Body of pancreas (tissue), 4 donors: ENCODE data around the gene SAMD14. TPM values are rescaled to one million over a fixed set of nuclear protein-coding genes. Genes with fewer than 3 reads are reported as not detected.
A peak's percentile ranks its signal among the peaks of the same experiment; 100 is the strongest.

Experiments
- ATAC-seq: fragments of 150-250 bp; one replicate; pipeline ENCODE4 v1.9.1; 2016
- DNase-seq, 4 donors: peaks; one replicate each; pipeline ENCODE4 v3.0.0-alpha.2; 2019
- H3K27ac ChIP-seq, 4 donors: fragments of 200-600 bp; sonication (generic); 1 replicate in 3 of 4; 2 replicates in 1 of 4; pipeline versions ENCODE4 v1.5.1 to v1.6.1; 2016 to 2019; ENCODE audit warnings: mild to moderate bottlenecking in 1 of 4, mixed read lengths in 1 of 4, moderate library complexity in 1 of 4
- H3K27me3 ChIP-seq, 2 donors: fragments of 200-600 bp; sonication (generic); one replicate each; pipeline ENCODE4 v1.6.0; 2016; ENCODE audit warnings: mild to moderate bottlenecking in 1 of 2
- H3K36me3 ChIP-seq, 2 donors: fragments of 200-600 bp; sonication (generic); replicated peaks in 1 of 2; 2 replicates each; pipeline ENCODE4 v1.5.1; 2016; ENCODE audit warnings: low read depth in 2 of 2; ENCODE audit not compliant: insufficient read depth in 1 of 2
- H3K4me1 ChIP-seq: fragments of 200-600 bp; sonication (generic); one replicate; pipeline ENCODE4 v1.6.0; 2016
- H3K4me3 ChIP-seq, 2 donors: fragments of 200-600 bp; sonication (generic); 1 replicate in 1 of 2; 2 replicates in 1 of 2; pipeline ENCODE4 v1.5.1; 2016 to 2019
- H3K9me3 ChIP-seq, 3 donors: fragments of 200-600 bp; sonication (generic); 1 replicate in 2 of 3; 2 replicates in 1 of 3; pipeline ENCODE4 v1.5.1; 2016
- CTCF ChIP-seq, 7 experiments: fragments of 450-650 bp in 4 of 7; fragments of 200-600 bp in 3 of 7; sonication (generic) in 3 of 7; IDR thresholded peaks; one replicate each; pipeline ENCODE4 v1.5.1; 2016 to 2019; ENCODE audit warnings: antibody characterized with exemption in 7 of 7
- POLR2A ChIP-seq, 3 donors: fragments of 450-650 bp; IDR thresholded peaks; one replicate each; pipeline ENCODE4 v1.6.1; 2016; ENCODE audit warnings: antibody characterized with exemption in 3 of 3, mild to moderate bottlenecking in 2 of 3
- WGBS, 2 donors: methylation state at CpG; one replicate each; pipeline ENCODE4 v1.1.5; 2017; 5-methylcytosine and 5-hydroxymethylcytosine counted together
- intact Hi-C: fragments of 100-400 bp; cut with DNase I; formaldehyde crosslinking; loops from one replicate; pipeline ENCODE4 v1.15.1; 2023
- total RNA-seq, 2 donors: library from RNA; depleted of rRNA; stranded (reverse); fragments of >200 nt; gene quantifications; one replicate each; pipeline ENCODE4 v1.1.0, GENCODE V29; 2016

Gene SAMD14
- total RNA-seq, 2 donors from 2014 or later: not detected

- DNase-seq: no peak
- WGBS, 2 donors: 83 to 85% methylated on average over 6 to 15 of the region's 16 CpGs
Observed at GRCh38 chr17:50175035-50175807, 45.3 kb upstream of the SAMD14 start.

DNA sequence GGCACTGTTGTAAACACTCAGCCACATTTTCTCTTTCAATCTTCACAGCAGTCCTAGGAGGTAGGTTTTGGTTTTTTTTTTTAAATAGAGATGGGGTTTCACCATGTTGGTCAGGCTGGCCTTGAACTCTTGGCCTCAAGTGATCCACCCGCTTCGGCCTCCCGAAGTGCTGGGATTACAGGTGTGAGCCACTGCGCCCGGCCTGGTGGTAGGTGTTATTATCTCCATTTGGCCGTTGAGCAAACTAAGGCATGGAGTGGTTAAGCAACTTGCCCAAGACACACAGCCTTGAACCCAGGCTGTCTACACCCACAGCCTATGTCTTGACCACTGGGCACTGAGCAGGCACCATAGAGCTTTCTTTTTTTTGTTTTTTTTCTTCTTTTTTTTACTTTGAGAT lies 44.5 kb upstream of the SAMD14 start:
- TF ChIP-seq CTCF (IDR thresholded peaks at IDR 0.05) (no peak), POLR2A (IDR thresholded peaks at IDR 0.05) (no peak)
- Histone ChIP-seq H3K27ac (no peak overlapping the region), H3K4me3 (no peak overlapping the region), H3K9me3 (no peaks in the 10 kb centered on the region), H3K36me3 (no peaks in the 10 kb centered on the region), H3K4me1 (peaks cover 26% of the 10 kb centered on the region), H3K27me3 (no peaks in the 10 kb centered on the region)
- 64 to 69% methylated on average over 6 of the region's 6 CpGs for WGBS, 2 donors
- DNase-seq (no peak), ATAC-seq (no peak)
- intact Hi-C loops: no loop called here

More at GRCh38 chr17:50175035-50175807, 45.3 kb upstream of the SAMD14 start:
- no peak overlapping the region for H3K4me3 ChIP-seq
- no peak for ATAC-seq
- no peaks in the 10 kb centered on the region for H3K9me3 ChIP-seq
- H3K36me3 ChIP-seq: no peaks in the 10 kb centered on the region
- no peaks in the 10 kb centered on the region for H3K27me3 ChIP-seq
- peaks cover 26% of the 10 kb centered on the region for H3K4me1 ChIP-seq
- intact Hi-C loops: no loop called here
- H3K27ac ChIP-seq: no peak overlapping the region
- no peak for TF ChIP-seq CTCF (IDR thresholded peaks at IDR 0.05)
- TF ChIP-seq POLR2A (IDR thresholded peaks at IDR 0.05): no peak

DNA sequence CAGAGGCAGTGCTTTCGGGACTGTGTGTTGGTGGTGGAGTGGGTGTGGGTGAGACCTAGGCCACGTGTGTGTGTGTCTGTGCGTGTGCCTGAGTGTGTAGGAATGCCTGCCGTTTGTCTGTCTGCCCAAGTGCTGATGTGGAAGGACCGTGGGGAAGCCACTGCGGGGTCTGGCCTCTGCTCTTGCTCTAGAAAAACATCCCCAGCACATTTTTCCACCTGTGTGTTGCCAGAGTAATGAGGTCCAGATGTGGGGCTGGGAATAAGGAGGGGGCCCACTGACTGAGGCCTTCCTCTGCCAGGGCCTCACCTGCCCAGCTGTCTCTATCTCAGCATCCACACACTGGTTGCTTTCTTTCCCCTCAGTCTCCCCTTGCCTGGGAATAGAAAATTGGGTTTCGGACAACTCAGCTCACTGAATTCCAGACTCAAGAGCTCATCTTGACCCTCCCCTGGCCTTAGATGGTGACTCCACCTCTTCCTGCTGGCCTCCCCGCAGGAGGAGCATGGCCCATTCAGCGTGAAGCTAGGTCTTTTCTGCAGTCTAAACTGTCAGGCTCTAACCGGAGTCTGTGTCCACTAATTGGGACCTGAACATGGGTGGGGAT lies 43.5 kb upstream of the SAMD14 start:
- no peaks in the 10 kb centered on the region for H3K27me3 ChIP-seq
- H3K27ac ChIP-seq: no peak overlapping the region
- DNase-seq (peak in 1 of 4 donors; percentile 28), ATAC-seq (no peak)
- H3K4me3 ChIP-seq: no peak overlapping the region
- H3K9me3 ChIP-seq: no peaks in the 10 kb centered on the region
- H3K4me1 ChIP-seq: peaks cover 23% of the 10 kb centered on the region
- no peak for TF ChIP-seq POLR2A (IDR thresholded peaks at IDR 0.05)
- no peak for TF ChIP-seq CTCF (IDR thresholded peaks at IDR 0.05)
- no peaks in the 10 kb centered on the region for H3K36me3 ChIP-seq
- whole genome bisulfite sequencing, 2 donors: 82 to 86% methylated on average over 2 to 10 of the region's 10 CpGs
- intact Hi-C loops: no loop called here

DNA sequence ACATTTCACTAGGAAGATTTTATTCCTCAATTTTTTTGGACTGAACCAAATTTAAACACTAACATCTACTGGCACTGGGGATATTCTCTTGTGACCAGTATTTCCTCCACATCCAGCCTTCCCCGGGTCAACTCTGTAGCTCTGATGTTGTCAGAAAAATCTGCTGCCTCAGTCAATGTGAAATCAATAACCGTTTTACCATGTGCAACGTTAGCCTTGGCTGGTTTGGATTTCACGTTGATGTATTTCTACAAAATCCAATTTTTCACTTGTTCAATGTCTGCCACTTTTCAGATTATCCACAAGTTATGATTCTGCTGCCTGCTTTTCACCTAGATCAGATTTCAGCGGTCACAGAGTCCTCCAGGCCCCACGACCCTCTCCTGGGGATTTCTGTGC lies 43.0 kb upstream of the SAMD14 start:
- DNase-seq (no peak), ATAC-seq (no peak)
- no peak overlapping the region for H3K4me3 ChIP-seq
- no peaks in the 10 kb centered on the region for H3K36me3 ChIP-seq
- 44 to 52% methylated on average over 6 of the region's 6 CpGs for WGBS, 2 donors
- peaks cover 18% of the 10 kb centered on the region for H3K4me1 ChIP-seq
- H3K27ac ChIP-seq: no peak overlapping the region
- TF ChIP-seq POLR2A (IDR thresholded peaks at IDR 0.05): no peak
- intact Hi-C loops: no loop called here
- H3K27me3 ChIP-seq: no peaks in the 10 kb centered on the region
- H3K9me3 ChIP-seq: no peaks in the 10 kb centered on the region

- ATAC-seq (no peak), DNase-seq (no peak)
- Histone ChIP-seq H3K27me3 (no peaks in the 10 kb centered on the region), H3K36me3 (no peaks in the 10 kb centered on the region), H3K27ac (no peak overlapping the region), H3K4me1 (peaks cover 11% of the 10 kb centered on the region), H3K4me3 (no peak overlapping the region), H3K9me3 (no peaks in the 10 kb centered on the region)
- TF ChIP-seq POLR2A (IDR thresholded peaks at IDR 0.05) (no peak), CTCF (IDR thresholded peaks at IDR 0.05) (no peak)
- 83 to 87% methylated on average over 6 to 11 of the region's 11 CpGs for WGBS, 2 donors
- intact Hi-C loops: no loop called here
Observed at GRCh38 chr17:50172130-50172529, 42.2 kb upstream of the SAMD14 start.
